ENCODE measurements around the gene SLC9A3.
"Not testable (repeated sequence)": the region's sequence is repeated elsewhere in the genome, so short reads cannot be mapped to it uniquely, and the experiment has no call there.

The SLC9A3 gene

DNA sequence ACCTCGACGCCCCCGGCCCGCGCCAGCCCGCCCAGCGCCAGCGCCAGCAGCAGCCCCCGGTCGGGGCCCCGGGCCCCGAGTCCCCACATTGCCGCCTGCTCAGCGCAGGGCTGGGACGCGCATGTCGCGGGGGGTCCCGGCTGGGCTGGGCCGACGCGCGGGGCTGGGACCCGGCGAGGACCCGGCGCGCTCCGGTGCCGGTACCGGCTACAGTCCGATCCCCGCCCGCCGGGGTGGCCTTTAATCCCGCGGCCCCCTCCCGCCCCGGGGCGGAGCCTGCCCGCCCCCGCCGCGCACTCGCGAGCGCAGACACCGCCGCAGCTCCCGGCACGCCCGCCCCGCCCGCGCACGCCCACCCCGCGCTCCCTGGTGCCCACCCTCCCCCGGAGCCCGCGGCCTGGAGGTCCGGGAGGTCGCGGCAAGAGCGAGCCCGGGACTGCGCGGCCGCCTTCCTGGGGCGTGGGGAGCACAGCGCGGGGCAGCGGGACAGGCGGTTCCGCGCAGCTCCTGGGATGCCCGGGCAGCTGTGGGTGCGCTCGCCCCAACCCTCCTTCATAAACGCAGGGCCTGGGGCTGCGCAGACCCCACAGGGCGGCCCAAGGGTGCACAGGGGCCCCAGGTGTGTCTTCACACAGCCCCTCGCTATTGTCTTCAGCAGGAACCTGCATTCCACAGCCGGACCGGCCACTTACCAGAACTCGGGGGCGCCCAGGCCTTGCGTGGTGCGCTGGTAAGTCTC is at the start of gene SLC9A3:
Gene SLC9A3, minus strand, starts transcription at position 216 of the 739 bp plus-strand sequence.
- DNase-seq (ENCODE audit: extremely low read depth in 1 of 2, low read depth in 1 of 2): no peak

DNA sequence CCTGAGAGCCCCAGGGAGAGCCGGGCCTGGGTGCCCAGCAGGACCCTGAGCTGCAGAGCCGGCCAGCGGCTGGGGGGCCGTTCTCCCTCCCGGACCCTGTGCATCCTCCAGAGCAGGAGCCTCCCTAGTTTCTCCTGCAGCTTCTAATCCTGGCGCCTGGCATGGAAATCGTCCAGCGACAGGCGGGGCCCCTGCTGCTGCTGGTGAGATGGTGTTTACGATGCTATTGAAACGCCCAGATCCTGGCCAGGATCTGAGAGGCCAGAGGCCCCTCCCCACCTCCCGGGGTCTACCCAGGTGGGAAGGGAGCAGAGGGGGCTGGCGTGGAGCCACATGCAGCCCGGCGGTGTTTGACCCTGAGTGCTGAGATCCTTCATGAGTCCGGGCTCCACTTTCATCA is 49.7 kb upstream of the SLC9A3 start:
- no peak for DNase-seq (ENCODE audit: extremely low read depth in 1 of 2, low read depth in 1 of 2)

DNA sequence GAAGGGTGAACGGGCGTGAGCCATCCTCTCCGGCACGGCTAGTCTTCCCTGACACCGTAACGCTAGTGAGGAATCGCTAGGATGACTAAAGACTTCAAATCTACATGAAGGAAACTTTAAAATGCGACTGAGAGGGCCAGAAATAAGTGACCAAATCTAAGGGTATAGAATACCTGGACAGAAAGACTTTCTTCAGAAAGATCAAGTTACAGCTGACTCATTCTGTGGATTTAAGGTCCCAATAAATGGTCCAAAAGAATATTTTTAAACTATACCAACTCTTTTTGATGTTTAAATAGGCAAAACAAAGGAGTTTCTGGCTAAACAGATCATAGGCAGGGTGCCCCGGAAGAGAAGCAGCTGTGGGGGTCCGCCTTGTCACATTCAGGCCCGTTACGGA is 49.0 kb upstream of the SLC9A3 start:
- DNase-seq (ENCODE audit: extremely low read depth in 1 of 2, low read depth in 1 of 2): no peak

DNA sequence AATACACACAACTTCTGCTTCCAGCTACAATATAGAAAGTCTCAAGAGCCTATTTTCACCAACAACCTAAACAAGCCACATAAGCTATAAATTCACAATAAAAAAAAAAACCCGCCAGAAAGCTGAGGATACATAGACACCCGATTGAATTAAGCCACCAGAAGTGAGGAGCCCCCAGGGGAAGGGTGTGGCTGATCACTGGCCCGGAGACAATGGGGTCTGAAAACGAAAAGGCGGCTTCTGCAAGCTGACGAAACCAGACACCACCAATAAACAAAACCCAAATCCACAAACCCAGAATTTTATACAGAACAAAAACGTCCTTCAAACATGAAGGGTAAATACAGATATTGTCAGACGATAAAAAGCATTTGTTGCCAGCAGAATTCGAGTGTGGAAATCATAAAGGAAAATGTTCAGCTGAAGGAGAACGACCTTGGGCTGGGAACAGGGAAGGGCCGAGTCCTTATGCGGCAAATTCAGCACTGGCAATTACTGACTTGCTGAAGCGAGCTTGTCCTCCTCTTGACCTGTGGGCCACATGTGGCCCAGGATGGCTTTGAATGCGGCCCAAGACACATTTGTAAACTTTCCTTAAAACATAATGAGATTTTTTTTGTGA is 48.3 kb upstream of the SLC9A3 start:
- no peak for DNase-seq (ENCODE audit: extremely low read depth in 1 of 2, low read depth in 1 of 2)

DNA sequence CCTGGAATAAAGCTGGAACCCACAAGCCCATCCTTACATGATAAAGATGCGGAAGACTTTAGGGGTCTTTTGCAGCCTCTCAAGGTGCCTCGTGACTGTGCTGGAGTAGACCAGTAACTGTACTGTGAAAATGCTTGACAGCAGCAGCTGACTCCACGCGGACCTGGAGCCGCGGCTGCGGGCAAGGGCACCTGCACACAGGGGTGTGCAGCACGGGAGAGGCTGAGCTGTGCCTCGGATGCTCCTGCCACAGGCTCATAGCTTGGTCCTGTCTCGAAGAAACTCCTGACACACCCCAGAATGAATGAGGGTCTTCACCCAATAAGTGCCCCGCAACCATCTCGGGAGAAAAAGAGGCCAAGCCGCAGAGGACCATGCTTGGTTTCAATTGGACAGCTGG is 47.5 kb upstream of the SLC9A3 start:
- no peak for DNase-seq (ENCODE audit: extremely low read depth in 1 of 2, low read depth in 1 of 2)

DNA sequence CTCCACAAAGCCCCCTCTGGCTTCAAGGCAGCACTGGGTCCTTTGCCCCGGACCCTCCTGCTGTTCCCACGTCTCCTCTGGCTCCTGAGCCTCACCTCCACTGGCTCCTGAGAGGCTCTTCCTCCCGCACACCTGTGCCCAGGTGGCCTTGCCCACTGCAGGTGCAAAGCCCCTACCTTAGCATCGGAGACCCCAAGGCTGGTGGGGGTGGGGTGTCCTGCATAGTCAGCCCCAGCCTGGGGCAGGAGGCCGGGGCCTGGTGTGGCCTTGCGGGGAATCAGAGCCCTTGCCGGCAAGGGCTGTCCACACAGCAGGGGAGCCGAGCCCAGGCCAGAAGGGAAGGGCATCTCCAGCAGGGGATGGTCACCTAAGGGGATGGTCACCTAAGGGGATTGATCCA is 46.6 kb upstream of the SLC9A3 start:
- DNase-seq (ENCODE audit: extremely low read depth in 1 of 2, low read depth in 1 of 2): no peak

DNA sequence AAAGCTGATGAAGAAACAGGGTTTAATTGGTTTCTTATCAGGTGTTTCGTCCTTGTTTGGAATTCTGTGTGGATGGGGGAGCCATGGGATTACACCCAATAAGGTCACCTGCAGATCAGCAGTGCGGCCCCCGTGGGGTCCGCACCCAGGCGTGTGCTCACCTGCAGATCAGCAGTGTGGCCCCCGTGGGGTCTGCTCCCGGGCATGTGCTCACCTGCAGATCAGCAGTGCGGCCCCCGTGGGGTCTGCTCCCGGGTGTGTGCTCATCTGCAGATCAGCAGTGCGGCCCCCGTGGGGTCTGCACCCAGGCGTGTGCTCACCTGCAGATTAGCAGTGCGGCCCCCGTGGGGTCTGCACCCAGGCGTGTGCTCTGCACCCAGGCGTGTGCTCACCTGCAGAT is 46.2 kb upstream of the SLC9A3 start:
- no peak for DNase-seq (ENCODE audit: extremely low read depth in 1 of 2, low read depth in 1 of 2)

DNA sequence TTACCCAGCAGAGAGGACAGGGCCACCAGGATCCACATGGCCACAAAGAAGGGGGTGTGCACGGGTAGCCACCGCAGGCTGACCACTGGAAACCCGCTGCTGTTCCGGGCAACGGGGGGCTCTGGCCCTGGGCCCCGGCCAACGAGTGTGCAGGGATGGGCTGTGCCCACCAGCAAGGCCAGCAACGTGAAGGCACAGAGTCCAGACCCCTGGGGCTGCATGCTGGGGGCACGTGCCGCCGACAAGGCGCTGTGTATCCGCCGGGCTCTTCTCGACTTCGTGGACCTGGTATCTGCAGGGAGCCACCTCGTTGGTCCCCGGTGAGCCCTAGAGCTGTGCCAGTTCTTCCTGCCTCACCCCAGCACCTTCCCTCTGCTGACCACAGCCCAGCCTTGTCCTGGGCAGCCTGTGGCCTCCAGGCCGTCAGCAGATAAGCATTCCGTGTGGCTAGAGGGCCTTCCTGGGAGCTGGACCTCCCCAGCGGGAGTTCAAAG is 45.7 kb upstream of the SLC9A3 start:
- no peak for DNase-seq (ENCODE audit: extremely low read depth in 1 of 2, low read depth in 1 of 2)

DNA sequence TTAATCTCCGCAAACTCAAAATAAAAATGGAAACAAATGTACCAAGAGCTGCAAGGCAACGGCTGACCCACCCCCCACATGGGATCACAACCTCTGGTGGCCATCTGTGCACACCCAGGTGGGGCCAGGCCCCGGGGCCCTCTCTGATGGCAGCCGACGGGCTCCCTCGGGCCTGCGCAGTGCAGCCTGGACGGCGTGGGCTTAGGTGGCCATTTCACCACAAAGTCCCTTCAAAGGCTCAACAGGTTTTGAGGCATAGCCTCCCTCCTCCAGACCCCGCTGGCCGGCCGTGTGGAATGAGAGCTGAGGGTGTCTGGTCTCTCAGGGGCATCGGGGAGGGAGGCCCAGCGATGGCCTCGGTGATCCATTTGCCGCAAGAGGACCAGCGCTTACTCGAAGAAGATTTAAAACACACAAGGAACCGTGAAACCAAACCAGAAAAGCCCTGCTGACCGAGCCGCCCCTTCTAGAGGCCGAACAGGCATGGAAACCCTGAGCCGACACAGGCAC is 45.2 kb upstream of the SLC9A3 start:
- no peak for DNase-seq (ENCODE audit: extremely low read depth in 1 of 2, low read depth in 1 of 2)

DNA sequence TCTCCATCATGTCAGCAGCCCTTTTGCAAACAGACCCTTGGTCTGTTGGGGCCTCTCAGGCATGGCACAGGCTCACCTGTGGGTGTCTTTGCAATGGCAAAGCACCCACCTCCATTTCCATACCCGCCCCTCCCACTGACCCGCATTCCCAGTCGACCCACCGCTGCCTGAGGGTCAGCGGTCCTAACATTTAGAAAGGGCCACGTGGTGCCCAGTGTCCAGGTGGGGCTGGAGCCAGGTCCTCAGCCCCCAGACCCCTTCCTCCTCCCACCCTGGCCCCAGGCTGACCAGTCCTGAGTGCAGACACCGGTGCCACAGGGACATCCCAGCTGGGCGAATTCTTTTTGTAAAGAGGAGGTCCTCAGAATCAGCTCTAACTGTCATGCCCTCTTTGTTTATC is 44.6 kb upstream of the SLC9A3 start:
- DNase-seq (ENCODE audit: extremely low read depth in 1 of 2, low read depth in 1 of 2): no peak

DNA sequence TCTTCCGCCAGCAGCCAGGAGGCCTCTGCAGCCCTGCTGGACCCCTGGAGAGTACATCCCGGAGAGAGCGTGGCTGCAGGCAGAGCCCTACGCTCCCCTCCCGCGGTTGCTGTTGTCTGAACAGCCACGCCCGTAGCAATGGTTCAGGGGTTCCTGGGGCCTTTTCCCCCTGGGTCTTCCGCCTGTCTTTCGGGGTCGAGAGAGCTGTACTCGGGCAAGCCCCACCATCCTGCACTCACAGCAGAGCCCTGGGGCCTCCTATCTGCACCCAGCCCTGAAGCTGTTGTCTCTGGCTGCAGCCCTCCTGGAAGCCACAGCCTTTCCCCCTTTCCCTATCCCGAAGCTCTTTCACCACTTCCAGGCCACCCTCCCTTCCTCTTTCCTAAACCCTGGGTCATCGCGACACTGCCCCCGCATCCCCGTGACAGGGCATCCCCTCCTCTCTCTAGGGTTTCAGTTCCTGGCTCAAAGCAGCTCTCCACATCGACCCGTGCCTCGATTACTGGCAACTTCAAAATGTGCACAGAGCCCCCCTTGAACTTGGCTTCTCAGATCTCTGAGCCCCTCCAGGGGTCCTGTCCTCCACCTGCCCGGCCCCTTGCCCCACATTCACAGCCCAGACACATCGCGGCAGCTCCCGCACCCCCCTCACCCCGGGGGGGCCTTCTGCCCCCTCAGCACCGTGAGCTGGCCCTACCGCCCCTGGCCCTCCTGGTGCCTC is 44.0 kb upstream of the SLC9A3 start:
- no peak for DNase-seq (ENCODE audit: extremely low read depth in 1 of 2, low read depth in 1 of 2)

DNA sequence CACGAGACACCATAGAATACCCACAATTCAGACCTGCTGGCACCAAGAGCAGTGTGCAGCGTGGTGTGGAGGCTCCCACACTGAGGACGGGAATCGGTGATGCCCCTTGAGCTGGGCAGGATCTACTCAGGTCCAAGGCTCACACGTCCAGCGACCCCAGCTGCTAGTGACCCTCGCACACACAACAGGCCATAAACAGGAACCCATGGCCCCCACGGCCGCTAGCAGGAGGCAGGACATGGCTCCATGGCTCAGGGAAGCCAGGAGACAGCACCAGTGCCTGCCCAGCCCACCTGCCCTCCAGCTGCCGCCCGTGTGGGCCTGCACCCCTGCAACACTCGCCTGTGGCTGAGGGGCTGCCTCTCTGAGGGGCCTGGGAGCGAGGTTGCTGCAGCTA is 43.4 kb upstream of the SLC9A3 start:
- no peak for DNase-seq (ENCODE audit: extremely low read depth in 1 of 2, low read depth in 1 of 2)

DNA sequence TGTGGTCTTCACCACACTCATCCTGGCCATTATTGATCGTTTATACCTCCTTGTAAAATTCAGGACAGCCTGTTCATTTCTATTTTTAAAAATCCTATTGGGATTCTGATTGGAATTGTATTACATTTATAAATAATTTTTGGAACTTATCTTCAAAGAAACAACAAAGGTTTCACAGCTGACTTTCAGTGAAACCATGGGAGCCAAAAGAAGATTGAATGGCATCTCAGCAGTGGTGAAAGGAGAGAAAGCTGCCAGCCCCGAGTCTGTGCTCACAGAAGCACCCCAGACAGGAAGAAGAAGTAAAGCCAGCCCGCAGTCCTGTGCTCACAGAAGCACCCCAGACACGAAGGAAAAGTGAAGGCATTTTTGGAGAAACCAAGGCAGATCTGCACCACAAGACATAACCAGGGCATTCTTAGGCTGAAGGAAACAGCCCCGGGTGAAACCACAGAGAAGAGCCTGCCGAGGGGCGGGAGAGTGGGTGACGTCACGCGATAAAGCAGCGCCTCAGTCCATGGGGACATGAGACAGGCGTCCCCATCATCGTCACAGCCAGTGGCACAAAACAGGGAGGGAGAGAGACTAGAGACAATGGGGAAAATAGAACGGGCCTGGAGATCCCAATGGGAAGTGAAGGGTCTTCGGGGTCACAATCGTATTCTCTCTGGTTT is 42.5 kb upstream of the SLC9A3 start:
- no peak for DNase-seq (ENCODE audit: extremely low read depth in 1 of 2, low read depth in 1 of 2)

DNA sequence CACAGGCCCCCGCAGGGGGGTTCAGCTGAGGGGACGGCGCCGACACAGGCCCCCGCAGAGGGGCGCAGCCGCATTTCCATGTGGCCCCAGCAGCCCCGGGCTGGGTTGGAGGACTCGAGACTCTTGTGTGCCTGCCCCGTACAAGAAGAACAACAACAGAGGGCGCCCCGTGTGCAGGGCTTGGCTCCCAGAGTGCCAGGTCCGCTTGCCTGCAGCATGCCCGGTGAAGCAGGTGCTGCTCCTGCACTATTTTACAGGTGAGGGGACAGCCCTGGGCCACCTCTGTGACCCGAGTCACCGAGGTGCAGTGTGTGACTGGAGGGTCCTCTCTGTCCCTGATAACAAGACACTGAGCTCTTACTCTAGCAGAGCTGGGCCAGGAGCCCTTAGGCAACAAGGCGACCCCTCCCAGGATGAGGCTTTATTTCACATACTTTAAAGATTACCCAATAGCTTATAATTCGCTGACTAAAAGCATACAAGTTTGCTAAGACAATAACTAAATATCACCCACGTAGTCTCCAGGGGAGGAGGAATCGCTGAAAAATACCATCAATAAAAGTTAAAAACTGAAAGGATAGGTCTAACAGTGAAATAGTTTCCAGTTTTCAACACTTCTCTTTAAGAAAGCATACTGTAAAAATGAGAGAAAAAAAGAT is 41.7 kb upstream of the SLC9A3 start:
- no peak for DNase-seq (ENCODE audit: extremely low read depth in 1 of 2, low read depth in 1 of 2)

DNA sequence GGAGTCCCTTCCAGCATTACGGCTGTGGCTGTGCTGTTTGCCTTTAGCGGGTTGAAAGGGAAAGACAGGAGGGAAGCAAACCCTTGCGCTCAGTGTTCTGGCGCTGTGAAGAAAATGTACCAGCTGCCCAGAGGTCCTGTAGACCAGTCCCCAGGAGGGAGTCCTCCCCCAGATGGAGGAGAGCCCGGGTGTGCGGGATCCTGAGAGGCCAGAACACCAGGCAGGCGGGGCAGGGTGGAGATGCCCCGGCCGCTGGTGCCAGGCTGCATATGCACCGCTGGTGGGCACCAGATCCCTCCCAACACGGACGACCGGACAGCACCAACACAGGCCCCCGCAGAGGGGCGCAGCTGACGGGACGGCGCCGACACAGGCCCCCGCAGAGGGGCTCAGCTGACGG is 37.2 kb upstream of the SLC9A3 start:
- DNase-seq (ENCODE audit: extremely low read depth in 1 of 2, low read depth in 1 of 2): no peak

DNA sequence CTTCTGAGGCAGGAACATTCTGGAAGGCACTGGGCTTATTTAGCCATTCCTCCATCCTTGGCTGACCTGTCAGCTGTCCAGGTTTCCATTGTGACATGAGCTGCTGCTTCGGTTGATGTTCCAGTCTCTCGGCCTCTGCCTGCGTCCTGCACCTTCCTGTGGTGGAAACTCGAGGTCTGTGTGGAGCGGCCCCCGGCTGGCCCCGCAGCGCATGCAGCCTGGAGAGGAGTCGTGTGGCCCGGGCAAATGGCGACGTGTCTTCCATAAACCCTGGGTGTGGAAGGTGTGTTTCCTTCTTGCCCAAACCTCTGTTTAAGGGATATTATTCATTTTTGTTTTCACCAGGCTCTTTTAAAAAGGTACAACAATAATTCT is 36.5 kb upstream of the SLC9A3 start:
- no peak for DNase-seq (ENCODE audit: extremely low read depth in 1 of 2, low read depth in 1 of 2)

DNA sequence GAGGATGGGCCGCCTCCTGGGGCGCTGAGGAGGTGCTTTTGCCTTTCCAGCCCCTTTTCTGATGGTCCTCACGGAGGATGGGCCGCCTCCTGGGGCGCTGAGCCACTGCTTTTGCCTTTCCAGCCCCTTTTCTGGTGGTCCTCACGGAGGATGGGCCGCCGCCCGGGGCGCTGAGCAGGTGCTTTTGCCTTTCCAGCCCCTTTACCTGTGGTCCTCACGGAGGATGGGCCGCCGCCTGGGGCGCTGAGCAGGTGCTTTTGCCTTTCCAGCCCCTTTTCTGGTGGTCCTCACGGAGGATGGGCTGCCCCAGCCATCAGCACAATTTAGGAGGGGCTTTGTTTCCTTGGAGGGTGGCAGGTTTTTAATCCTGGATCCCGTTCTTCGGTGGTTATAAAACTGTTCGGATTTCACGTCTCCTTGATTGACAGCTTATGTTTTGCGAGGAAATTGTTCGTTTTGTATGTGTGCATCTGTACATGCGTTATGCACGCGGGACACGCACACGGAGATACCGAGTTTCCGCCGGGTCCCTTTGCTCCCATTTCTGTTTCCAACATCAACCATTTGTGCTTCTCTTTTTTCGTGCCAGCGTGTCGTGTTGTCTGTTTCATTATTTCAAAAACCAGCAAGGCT is 34.7 kb upstream of the SLC9A3 start:
- no peak for DNase-seq (ENCODE audit: extremely low read depth in 1 of 2, low read depth in 1 of 2)

DNA sequence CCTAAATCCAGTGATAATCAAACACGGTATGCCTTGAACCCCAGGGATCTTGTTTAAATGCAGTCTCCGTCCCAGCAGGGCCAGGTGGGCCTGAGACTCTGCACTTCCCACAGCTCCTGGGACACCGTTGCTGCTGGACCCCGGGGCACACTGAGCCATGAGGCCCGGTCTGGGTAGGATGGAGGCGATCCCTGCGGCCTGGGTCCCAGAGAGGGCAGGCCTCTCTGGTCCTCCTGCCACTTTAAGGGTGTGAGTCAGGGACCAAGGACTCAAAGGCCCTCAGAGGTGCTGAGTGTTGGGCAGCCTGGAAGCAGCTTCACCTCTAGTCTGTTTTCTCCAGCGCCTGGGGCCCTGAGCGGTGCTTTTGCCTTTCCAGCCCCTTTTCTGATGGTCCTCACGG is 34.1 kb upstream of the SLC9A3 start:
- no peak for DNase-seq (ENCODE audit: extremely low read depth in 1 of 2, low read depth in 1 of 2)

DNA sequence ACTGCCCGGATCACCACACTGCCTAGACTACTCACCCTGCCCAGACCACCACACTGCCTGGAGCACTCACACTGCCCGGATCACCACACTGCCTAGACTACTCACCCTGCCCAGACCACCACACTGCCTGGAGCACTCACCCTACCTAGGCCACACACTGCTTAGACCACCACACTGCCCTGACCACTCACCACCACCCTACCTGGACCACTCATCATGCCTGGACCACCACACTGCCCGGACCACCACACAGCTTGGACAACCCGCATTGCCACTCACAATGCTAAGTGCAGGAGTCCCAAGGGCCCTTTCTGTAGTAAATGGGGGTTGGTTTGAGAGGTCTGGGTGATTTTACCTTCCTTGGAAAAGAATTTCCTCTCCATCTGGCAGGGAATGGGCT is 33.7 kb upstream of the SLC9A3 start:
- not testable (repeated sequence) for DNase-seq (ENCODE audit: extremely low read depth in 1 of 2, low read depth in 1 of 2)

DNA sequence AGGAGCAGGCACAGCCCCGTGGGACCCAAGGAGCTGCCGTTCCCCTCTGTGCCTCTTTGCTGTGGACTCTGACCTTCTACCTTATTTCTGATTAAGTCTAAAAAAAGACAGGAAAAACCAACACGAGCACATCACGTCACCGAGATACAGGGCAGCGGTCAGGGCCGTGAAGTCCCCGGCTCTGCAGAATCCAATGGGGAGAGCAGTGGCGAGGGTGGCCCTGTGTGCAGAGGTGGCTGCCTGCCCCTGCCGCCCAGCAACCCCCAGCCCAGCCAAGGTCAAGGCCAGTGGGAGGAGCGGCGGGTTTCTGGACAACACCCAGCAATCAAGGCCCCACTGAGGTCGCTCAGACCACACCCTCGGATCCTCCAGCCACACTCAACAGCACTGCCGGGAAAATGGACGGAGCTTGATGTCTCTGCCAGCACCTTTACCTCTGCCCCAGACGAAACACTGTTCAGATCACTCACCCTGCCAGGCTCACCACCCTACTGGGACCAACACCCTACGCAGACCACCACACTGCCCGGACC is 32.7 kb upstream of the SLC9A3 start:
- DNase-seq (ENCODE audit: extremely low read depth in 1 of 2, low read depth in 1 of 2): no peak

All from activated CD8-positive, alpha-beta memory T cell treated with anti-CD3 and anti-CD28 coated beads for 1 hour (primary cell).